HG02678 (cell line): Measurements from ENCODE around the gene P2RX3.

Experiments used
- ATAC-seq: cut with Tn5 transposase; IDR thresholded peaks from one replicate; pipeline ENCODE4 v1.9.1; 2021; ENCODE audit warnings: mild to moderate bottlenecking, moderate library complexity; ENCODE audit not compliant: unreplicated experiment

The P2RX3 gene

GRCh38 chr11:57414612-57415212 is 76.6 kb downstream of the P2RX3 start:
- ATAC-seq, result no peak

GRCh38 chr11:57416436-57416835 is 78.3 kb downstream of the P2RX3 start:
- ATAC-seq, result no peak

- no peak for ATAC-seq
Measured at GRCh38 chr11:57417056-57417455, 78.9 kb downstream of the P2RX3 start.

GRCh38 chr11:57418131-57418530 is 80.0 kb downstream of the P2RX3 start:
- ATAC-seq, result no peak

GRCh38 chr11:57419146-57419545 is 81.0 kb downstream of the P2RX3 start:
- ATAC-seq, result no peak

- ATAC-seq, result no peak
Measured at GRCh38 chr11:57421066-57421465, 82.9 kb downstream of the P2RX3 start.

- ATAC-seq, result no peak
Measured at GRCh38 chr11:57421805-57422204, 83.7 kb downstream of the P2RX3 start.
